Measurements from ENCODE around the gene LRCOL1. TPM values are rescaled to one million over a fixed set of nuclear protein-coding genes. Genes with fewer than 3 reads are reported as not detected.

Gene LRCOL1
- total and polyA plus RNA-seq, 2 of the 13 experiments (the other 11 are each of a cell fraction or from before 2014, with no cell fraction given) = not detected

DNA sequence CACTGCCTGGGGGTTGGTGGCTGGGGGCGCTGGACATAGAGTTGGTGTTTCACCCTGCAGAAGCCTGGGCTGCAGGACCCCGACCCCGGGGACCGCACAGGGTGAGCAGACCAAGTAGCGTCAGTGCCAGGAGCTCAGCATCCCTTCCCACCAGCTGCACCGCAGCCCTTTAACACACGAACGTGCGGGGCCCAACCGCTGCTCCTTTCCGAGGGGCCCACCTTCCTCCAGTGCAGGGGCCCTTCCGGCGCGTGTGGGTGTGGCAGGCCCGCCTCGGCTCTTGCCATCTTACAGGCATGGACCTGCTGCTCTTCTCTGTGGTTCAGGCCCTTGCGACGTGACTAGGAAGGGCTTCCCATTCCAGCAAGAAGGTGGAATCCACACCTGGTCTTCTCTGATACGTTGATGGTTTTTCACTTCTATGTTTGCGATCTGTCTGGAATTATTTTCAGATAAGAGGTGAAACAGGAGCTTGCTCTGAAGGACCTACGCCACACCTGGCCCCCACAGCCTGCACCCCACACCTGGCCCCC is 47.8 kb downstream of the LRCOL1 start:
- ChIA-PET POLR2A (no interaction called here), CTCF (ENCODE audit: low intra/inter-chr PET ratio, low total read pairs) (interaction anchor here (2.5 kb wide), 1 partner anchor 148 kb away, joined by 17 read pairs; no protein-coding TSS in a partner anchor)
- peaks cover 1 to 12% of the 10 kb centered on the region in 2 experiments; a peak in 2 of 5 replicates for H3K36me3 ChIP-seq (replicated peaks in 1 of 2; ENCODE audit: control insufficient read depth in 1 of 2, insufficient read depth in 2 of 2, low read length in 2 of 2)
- H3K4me3 ChIP-seq (replicated peaks in 1 of 3; ENCODE audit: insufficient read depth in 1 of 3, low read depth in 2 of 3, low read length in 3 of 3) = no peak overlapping the region
- no TSS peak for BruUV-seq (replicated peaks)
- TF ChIP-seq MIXL1 (CRISPR knock-in tag; IDR thresholded peaks at IDR 0.05) (no peak), LCORL (IDR thresholded peaks at IDR 0.05) (no peak), LCORL (CRISPR knock-in tag; IDR thresholded peaks at IDR 0.05) (no peak)
- TF ChIP-seq, protein P1, sequence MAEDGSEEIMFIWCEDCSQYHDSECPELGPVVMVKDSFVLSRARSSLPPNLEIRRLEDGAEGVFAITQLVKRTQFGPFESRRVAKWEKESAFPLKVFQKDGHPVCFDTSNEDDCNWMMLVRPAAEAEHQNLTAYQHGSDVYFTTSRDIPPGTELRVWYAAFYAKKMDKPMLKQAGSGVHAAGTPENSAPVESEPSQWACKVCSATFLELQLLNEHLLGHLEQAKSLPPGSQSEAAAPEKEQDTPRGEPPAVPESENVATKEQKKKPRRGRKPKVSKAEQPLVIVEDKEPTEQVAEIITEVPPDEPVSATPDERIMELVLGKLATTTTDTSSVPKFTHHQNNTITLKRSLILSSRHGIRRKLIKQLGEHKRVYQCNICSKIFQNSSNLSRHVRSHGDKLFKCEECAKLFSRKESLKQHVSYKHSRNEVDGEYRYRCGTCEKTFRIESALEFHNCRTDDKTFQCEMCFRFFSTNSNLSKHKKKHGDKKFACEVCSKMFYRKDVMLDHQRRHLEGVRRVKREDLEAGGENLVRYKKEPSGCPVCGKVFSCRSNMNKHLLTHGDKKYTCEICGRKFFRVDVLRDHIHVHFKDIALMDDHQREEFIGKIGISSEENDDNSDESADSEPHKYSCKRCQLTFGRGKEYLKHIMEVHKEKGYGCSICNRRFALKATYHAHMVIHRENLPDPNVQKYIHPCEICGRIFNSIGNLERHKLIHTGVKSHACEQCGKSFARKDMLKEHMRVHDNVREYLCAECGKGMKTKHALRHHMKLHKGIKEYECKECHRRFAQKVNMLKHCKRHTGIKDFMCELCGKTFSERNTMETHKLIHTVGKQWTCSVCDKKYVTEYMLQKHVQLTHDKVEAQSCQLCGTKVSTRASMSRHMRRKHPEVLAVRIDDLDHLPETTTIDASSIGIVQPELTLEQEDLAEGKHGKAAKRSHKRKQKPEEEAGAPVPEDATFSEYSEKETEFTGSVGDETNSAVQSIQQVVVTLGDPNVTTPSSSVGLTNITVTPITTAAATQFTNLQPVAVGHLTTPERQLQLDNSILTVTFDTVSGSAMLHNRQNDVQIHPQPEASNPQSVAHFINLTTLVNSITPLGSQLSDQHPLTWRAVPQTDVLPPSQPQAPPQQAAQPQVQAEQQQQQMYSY (CRISPR knock-in tag; IDR thresholded peaks at IDR 0.05) = peak; percentile 63; the same call in 1 of the 2 replicates
- H3K9ac ChIP-seq (ENCODE audit: insufficient read depth, low read depth, low read length) = no peak overlapping the region
- 97% methylated on average over 17 of the region's 21 CpGs for WGBS (ENCODE audit: low lambda C conversion rate)
- in situ Hi-C loops (cut with HindIII; ENCODE audit: extremely low pct_ligation_motif_present, low pct_unique_long_range_greater_than_20kb) (no loop called here), intact Hi-C loops (cut with micrococcal nuclease; ENCODE audit: unreplicated experiment) (no loop called here)
- H3K4me2 ChIP-seq (ENCODE audit: low read depth, low read length) = no peak overlapping the region
- no peak for ATAC-seq
- peaks cover 7% of the 10 kb centered on the region for H3K79me2 ChIP-seq (ENCODE audit: insufficient read depth, low read length)
- no peak overlapping the region for H2AFZ ChIP-seq (ENCODE audit: low read length)
- FAIRE-seq = no peak
- DNase-seq (ENCODE audit: low spot score) = no peak
- peaks cover 32% of the 10 kb centered on the region for H3K4me1 ChIP-seq (ENCODE audit: insufficient read depth, low read length)
- no peaks in the 10 kb centered on the region for H3K9me3 ChIP-seq (ENCODE audit: low read length)
- no peak overlapping the region for H3K27ac ChIP-seq (ENCODE audit: extremely low read length, insufficient read depth, low read length)
- peaks cover 18% of the 10 kb centered on the region; the same call in 1 of the 2 replicates for H4K20me1 ChIP-seq (ENCODE audit: insufficient read depth, low read length)
- H3K27me3 ChIP-seq (ENCODE audit: control insufficient read depth in 1 of 2, insufficient read depth in 2 of 2, low read length in 2 of 2) = no peaks in the 10 kb centered on the region

Measured in HepG2 (cell line).